K562 (cell line): Measurements from ENCODE around the gene TMCO4. TPM values are rescaled to one million over a fixed set of nuclear protein-coding genes. Genes with fewer than 3 reads are reported as not detected.

ENCODE experiments used
- ATF4 ChIP-seq: fragments of 450-650 bp; formaldehyde crosslinking; IDR thresholded peaks from 2 replicates; pipeline ENCODE4 v1.4.0; 2022; ENCODE audit warnings: mild to moderate bottlenecking, moderate library complexity
- CBX1 ChIP-seq: sonication (generic); IDR thresholded peaks from 2 replicates; pipeline ENCODE4 v1.6.1; 2016; ENCODE audit warnings: antibody characterized with exemption, low read depth, mild to moderate bottlenecking
- CBX3 ChIP-seq, 2 experiments: IDR thresholded peaks; 1 replicate in 1 of 2; 2 replicates in 1 of 2; pipeline ENCODE4 v1.6.1; 2012; ENCODE audit warnings: inconsistent platforms in 2 of 2, low read length in 2 of 2, borderline replicate concordance in 1 of 2, control low read depth in 1 of 2
- CBX8 ChIP-seq: fragments of 200-600 bp; sonication (generic); IDR thresholded peaks from 2 replicates; pipeline ENCODE4 v1.6.1; 2012; ENCODE audit warnings: borderline replicate concordance, mixed run types, low read depth, mild to moderate bottlenecking, moderate library complexity, mixed read lengths, low read length, control low read depth, inconsistent platforms; ENCODE audit not compliant: poor library complexity, severe bottlenecking; ENCODE audit errors: extremely low read depth
- CGGBP1 ChIP-seq: fragments of 250-450 bp; sonication (Bioruptor Pico); IDR thresholded peaks from 2 replicates; pipeline ENCODE4 v1.9.0; 2021; ENCODE audit warnings: mild to moderate bottlenecking
- CREB3L1 ChIP-seq: fragments of 450-650 bp; IDR thresholded peaks from 2 replicates; pipeline ENCODE4 v1.6.1; 2014; ENCODE audit warnings: low read depth, mild to moderate bottlenecking, moderate library complexity, borderline replicate concordance
- EP300 ChIP-seq: IDR thresholded peaks from 2 replicates; pipeline ENCODE4 v1.6.1; 2012; ENCODE audit warnings: low read length, improper control_type of control experiment
- ETV1 ChIP-seq: fragments of 450-650 bp; conservative IDR thresholded peaks from 2 replicates; pipeline ENCODE4 v1.6.1; 2016; ENCODE audit warnings: missing genetic modification characterization, control low read depth, low read depth, missing compliant biosample characterization
- KDM5B ChIP-seq: fragments of 200-600 bp; sonication (generic); IDR thresholded peaks from 2 replicates; pipeline ENCODE4 v1.6.1; 2012; ENCODE audit warnings: low read depth, mild to moderate bottlenecking, moderate library complexity, low read length, control low read depth, inconsistent platforms; ENCODE audit not compliant: insufficient replicate concordance
- KLF10 ChIP-seq: fragments of 250-450 bp; sonication (Bioruptor Pico); IDR thresholded peaks from 2 replicates; pipeline ENCODE4 v1.6.1; 2021; ENCODE audit warnings: matching md5 sums
- MEIS2 ChIP-seq: fragments of 450-650 bp; IDR thresholded peaks from 2 replicates; pipeline ENCODE4 v1.6.1; 2014; ENCODE audit warnings: mild to moderate bottlenecking; ENCODE audit not compliant: partially characterized antibody
- NFIC ChIP-seq: fragments of 450-650 bp; IDR thresholded peaks from 2 replicates; pipeline ENCODE4 v1.6.1; 2017; ENCODE audit warnings: mild to moderate bottlenecking, inconsistent platforms
- NR1H2 ChIP-seq: sonication (generic); formaldehyde crosslinking; IDR thresholded peaks from 2 replicates; pipeline ENCODE4 v1.4.0; 2020; ENCODE audit warnings: mild to moderate bottlenecking, missing genetic modification reagents
- NR3C1 ChIP-seq: sonication (generic); formaldehyde crosslinking; IDR thresholded peaks from 2 replicates; pipeline ENCODE4 v1.8.1; 2022; ENCODE audit warnings: missing genetic modification reagents
- PTBP1 ChIP-seq: fragments of 200-400 bp; formaldehyde crosslinking; IDR thresholded peaks from 2 replicates; pipeline ENCODE4 v1.6.1; 2017; ENCODE audit warnings: low read depth, low read length
- RCOR1 ChIP-seq, 2 experiments: IDR thresholded peaks; 2 replicates each; pipeline ENCODE4 v1.6.1; 2012; ENCODE audit warnings: low read depth in 2 of 2, low read length in 2 of 2, borderline replicate concordance in 1 of 2, improper control_type of control experiment in 1 of 2
- SLC30A9 ChIP-seq: fragments of 250-450 bp; sonication (Bioruptor Pico); IDR thresholded peaks from 2 replicates; pipeline ENCODE4 v1.8.0; 2022; ENCODE audit warnings: mild to moderate bottlenecking, moderate library complexity
- SMAD3 ChIP-seq: fragments of 450-650 bp; formaldehyde crosslinking; conservative IDR thresholded peaks from 2 replicates; pipeline ENCODE4 v1.4.0; 2020; ENCODE audit warnings: mild to moderate bottlenecking
- SMC3 ChIP-seq: conservative IDR thresholded peaks from 2 replicates; pipeline ENCODE4 v1.6.1; 2011; ENCODE audit warnings: low read depth, low read length, improper control_type of control experiment; ENCODE audit not compliant: insufficient read depth
- THAP7 ChIP-seq: fragments of 250-450 bp; sonication (Bioruptor Pico); IDR thresholded peaks from 2 replicates; pipeline ENCODE4 v1.5.0; 2021
- TSC22D4 ChIP-seq: fragments of 450-650 bp; IDR thresholded peaks from 2 replicates; pipeline ENCODE4 v1.6.1; 2016; ENCODE audit warnings: missing genetic modification characterization, missing biosample characterization, control low read depth
- XRCC3 ChIP-seq: fragments of 450-650 bp; IDR thresholded peaks from 2 replicates; pipeline ENCODE4 v1.6.1; 2017; ENCODE audit warnings: mild to moderate bottlenecking, moderate library complexity
- ZBED1 ChIP-seq: IDR thresholded peaks from 2 replicates; pipeline ENCODE4 v1.6.1; 2014
- ZBTB17 ChIP-seq: fragments of 450-650 bp; formaldehyde crosslinking; IDR thresholded peaks from 2 replicates; pipeline ENCODE4 v1.4.0; 2020; ENCODE audit warnings: mild to moderate bottlenecking
- ZFP36 ChIP-seq: fragments of 150-350 bp; IDR thresholded peaks from 2 replicates; pipeline ENCODE4 v1.6.1; 2018; ENCODE audit warnings: low read length, low read depth; ENCODE audit not compliant: partially characterized antibody
- ZNF133 ChIP-seq: fragments of 250-450 bp; sonication (Bioruptor Pico); IDR thresholded peaks from 2 replicates; pipeline ENCODE4 v1.4.0; 2020; ENCODE audit warnings: mild to moderate bottlenecking
- ZNF583 ChIP-seq: fragments of 250-450 bp; sonication (Bioruptor Pico); IDR thresholded peaks from 2 replicates; pipeline ENCODE4 v1.4.0; 2020
- ZNF717 ChIP-seq: fragments of 250-450 bp; sonication (Bioruptor Pico); IDR thresholded peaks from 2 replicates; pipeline ENCODE4 v1.5.0; 2021
- polyA plus RNA-seq, 8 experiments: library from polyadenylated mRNA; depleted of rRNA in 4 of 8; stranded (reverse) in 5 of 8; unstranded in 3 of 8; fragments of >200 nt; fragmentation: Nextera tagmentation in 2 of 8; fragmentation: Illumina TruSeq in 1 of 8; extraction: Ambion mirVana in 2 of 8; extraction: Trizol in 1 of 8; gene quantifications; 2 replicates each; pipeline versions ENCODE4 v1.2.1 to v1.2.3, GENCODE V29; 2011 to 2014; ENCODE audit warnings: inconsistent platforms in 1 of 8, missing spikeins in 1 of 8
- total RNA-seq, 7 experiments: library from RNA; depleted of rRNA in 6 of 7; stranded (reverse); fragments of >200 nt in 6 of 7; fragmentation: Illumina TruSeq in 2 of 7; extraction: Trizol in 2 of 7; gene quantifications; 2 replicates each; pipeline versions ENCODE4 v1.2.1 to v1.2.3, GENCODE V29; 2011 to 2021; ENCODE audit warnings: low replicate concordance in 1 of 7

TMCO4 gene
- total and polyA plus RNA-seq, 9 of the 15 experiments (the other 6 are each of a cell fraction or from before 2014, with no cell fraction given), result 0.06 to 2.1 (median 1.2) TPM

GRCh38 chr1:19664453-19665185 is 135.1 kb downstream of the TMCO4 start, which contains the start of gene HTR6 (continued):
- TF ChIP-seq ATF4 (CRISPR knock-in tag) (no peak), EP300 (no peak), ZNF717 (CRISPR knock-in tag) (no peak), KDM5B (no peak), NR1H2 (no peak), KLF10 (no peak), ZBED1 (no peak), ZNF583 (no peak), NR3C1 (CRISPR knock-in tag) (no peak), MEIS2 (no peak), CBX8 (no peak), XRCC3 (no peak), ETV1 (tag) (no peak), ZBTB17 (CRISPR knock-in tag) (no peak), CREB3L1 (no peak), CBX3 (IDR thresholded peaks at IDR 0.05; ENCODE audit: borderline replicate concordance in 1 of 2, low read length in 2 of 2) (peak in 1 of 2 experiments; percentile 58; a peak in 1 of 3 replicates), RCOR1 (IDR thresholded peaks at IDR 0.05; ENCODE audit: borderline replicate concordance in 1 of 2, low read depth in 2 of 2, low read length in 2 of 2) (0 out of 4 replicates have a peak, but pooled peaks have one; percentile 26 to 45), PTBP1 (0 out of 2 replicates have a peak, but pooled peaks have one; percentile 75), ZNF133 (CRISPR knock-in tag) (no peak), NFIC (no peak), CGGBP1 (CRISPR knock-in tag) (no peak), CBX1 (0 out of 2 replicates have a peak, but pooled peaks have one; percentile 60), ZFP36 (no peak), SLC30A9 (CRISPR knock-in tag) (no peak), SMAD3 (CRISPR knock-in tag) (no peak), TSC22D4 (no peak), SMC3 (no peak), THAP7 (CRISPR knock-in tag) (no peak)
